IMR-90 (cell line): Measurements from ENCODE around the gene FNDC1. TPM values are rescaled to one million over a fixed set of nuclear protein-coding genes. Genes with fewer than 3 reads are reported as not detected.

Experiments
- ATAC-seq: fragments of 200-7000 bp; cut with Tn5 transposase; 2 replicates; pipeline ENCODE4 v1.9.1; 2020; ENCODE audit warnings: low read depth, mild to moderate bottlenecking, moderate library complexity
- BruUV-seq: library from RNA; stranded (reverse); fragments of 400-500 nt; replicated peaks from 2 replicates; lab custom pipeline; 2021; lab: Mats Ljungman, UMichigan
- CTCF ChIA-PET: fragments of 300-600 bp; formaldehyde crosslinking; extraction: SDS; loops from one replicate; lab custom pipeline; 2021; ENCODE audit warnings: antibody characterized with exemption; lab: Yijun Ruan, JAX
- POLR2A ChIA-PET: fragments of 300-600 bp; sonication (Branson Sonifier 250); formaldehyde crosslinking; loops from one replicate; lab custom pipeline; 2022; ENCODE audit warnings: antibody characterized with exemption; ENCODE audit not compliant: unreplicated experiment; lab: Charles Lee
- DNase-seq: peaks from one replicate; pipeline ENCODE4 v3.0.0; 2013
- H2AFZ ChIP-seq: replicated peaks from 2 replicates; pipeline ENCODE3; 2013; ENCODE audit warnings: low read length, mild to moderate bottlenecking; ENCODE audit not compliant: poor library complexity
- H2AK5ac ChIP-seq: 2 replicates; pipeline ENCODE4 v1.6.1; 2013; ENCODE audit warnings: low read depth, low read length, inconsistent platforms
- H2AK9ac ChIP-seq: replicated peaks from 2 replicates; pipeline ENCODE3; 2013; ENCODE audit warnings: mild to moderate bottlenecking, low read depth, low read length, moderate library complexity; ENCODE audit not compliant: poor library complexity
- H2BK120ac ChIP-seq: 2 replicates; pipeline ENCODE4 v1.6.1; 2013; ENCODE audit warnings: low read depth, low read length, inconsistent platforms
- H2BK15ac ChIP-seq: 3 replicates; pipeline ENCODE4 v1.6.1; 2013; ENCODE audit warnings: low read depth, low read length, inconsistent platforms
- H2BK20ac ChIP-seq: 2 replicates; pipeline ENCODE4 v1.6.1; 2013; ENCODE audit warnings: low read depth, mild to moderate bottlenecking, inconsistent platforms, low read length, moderate library complexity
- H2BK5ac ChIP-seq: 2 replicates; pipeline ENCODE4 v1.6.1; 2013; ENCODE audit warnings: mild to moderate bottlenecking, low read depth, low read length, inconsistent platforms; ENCODE audit not compliant: poor library complexity, severe bottlenecking
- H3K14ac ChIP-seq: replicated peaks from 2 replicates; pipeline ENCODE4 v1.6.1; 2013; ENCODE audit warnings: low read depth, low read length, inconsistent platforms
- H3K18ac ChIP-seq: 2 replicates; pipeline ENCODE4 v1.6.1; 2013; ENCODE audit warnings: low read depth, low read length, control low read depth
- H3K23ac ChIP-seq: 2 replicates; pipeline ENCODE4 v1.6.1; 2013; ENCODE audit warnings: low read depth, low read length, inconsistent platforms
- H3K27ac ChIP-seq: 2 replicates; pipeline ENCODE4 v1.5.1; 2013; ENCODE audit warnings: mild to moderate bottlenecking, control low read depth, low read length; ENCODE audit not compliant: insufficient read depth
- H3K27me3 ChIP-seq: 2 replicates; pipeline ENCODE4 v1.6.1; 2013; ENCODE audit warnings: low read length; ENCODE audit not compliant: control insufficient read depth, insufficient read depth
- H3K36me3 ChIP-seq: 2 replicates; pipeline ENCODE4 v1.6.1; 2013; ENCODE audit warnings: low read length, mixed read lengths; ENCODE audit not compliant: control insufficient read depth, insufficient read depth
- H3K4ac ChIP-seq: 2 replicates; pipeline ENCODE4 v1.6.1; 2013; ENCODE audit warnings: low read depth, low read length, inconsistent platforms
- H3K4me1 ChIP-seq: 2 replicates; pipeline ENCODE4 v1.6.1; 2013; ENCODE audit warnings: low read length, mixed read lengths; ENCODE audit not compliant: control insufficient read depth, insufficient read depth
- H3K4me2 ChIP-seq: 2 replicates; pipeline ENCODE4 v1.6.1; 2013; ENCODE audit warnings: low read depth, mild to moderate bottlenecking, control low read depth, low read length, moderate library complexity
- H3K4me3 ChIP-seq: 2 replicates; pipeline ENCODE4 v1.5.1; 2013; ENCODE audit warnings: low read depth, mild to moderate bottlenecking, control low read depth, low read length, moderate library complexity; ENCODE audit not compliant: insufficient read depth
- H3K56ac ChIP-seq: 2 replicates; pipeline ENCODE4 v1.6.1; 2013; ENCODE audit warnings: low read length, inconsistent platforms; ENCODE audit not compliant: insufficient read depth; ENCODE audit errors: extremely low read depth
- H3K79me1 ChIP-seq, 2 experiments: 2 replicates each; pipeline ENCODE4 v1.6.1; 2013; ENCODE audit warnings: low read length in 2 of 2, inconsistent platforms in 1 of 2, low read depth in 1 of 2
- H3K9ac ChIP-seq: 2 replicates; pipeline ENCODE4 v1.6.1; 2013; ENCODE audit warnings: low read depth, low read length, control low read depth
- H3K9me1 ChIP-seq: 2 replicates; pipeline ENCODE4 v1.6.1; 2013; ENCODE audit warnings: low read length, inconsistent platforms; ENCODE audit not compliant: insufficient read depth
- H3K9me3 ChIP-seq: 2 replicates; pipeline ENCODE4 v1.6.1; 2013; ENCODE audit warnings: low read length; ENCODE audit not compliant: control insufficient read depth, insufficient read depth
- H4K20me1 ChIP-seq: 2 replicates; pipeline ENCODE4 v1.6.1; 2013; ENCODE audit warnings: low read length, inconsistent platforms; ENCODE audit not compliant: insufficient read depth
- H4K5ac ChIP-seq: 2 replicates; pipeline ENCODE4 v1.6.1; 2013; ENCODE audit warnings: mild to moderate bottlenecking, low read depth, low read length, control low read depth
- H4K8ac ChIP-seq, 2 experiments: 2 replicates each; pipeline ENCODE4 v1.6.1; 2013; ENCODE audit warnings: low read depth in 2 of 2, low read length in 2 of 2, control low read depth in 1 of 2, inconsistent platforms in 1 of 2
- H4K91ac ChIP-seq: 2 replicates; pipeline ENCODE4 v1.6.1; 2013; ENCODE audit warnings: low read depth, low read length, inconsistent platforms; ENCODE audit not compliant: insufficient read depth
- FOS ChIP-seq: fragments of 150-350 bp; IDR thresholded peaks from 2 replicates; pipeline ENCODE4 v1.6.1; 2016; ENCODE audit warnings: low read depth, low read length
- NFE2L2 ChIP-seq: fragments of 150-350 bp; IDR thresholded peaks from 2 replicates; pipeline ENCODE4 v1.6.1; 2016; ENCODE audit warnings: low read depth, mild to moderate bottlenecking, low read length
- RAD21 ChIP-seq: IDR thresholded peaks from 2 replicates; pipeline ENCODE4 v1.6.1; 2012; ENCODE audit warnings: low read length, improper control_type of control experiment
- USF2 ChIP-seq: fragments of 150-350 bp; IDR thresholded peaks from 2 replicates; pipeline ENCODE4 v1.6.1; 2017; ENCODE audit warnings: mild to moderate bottlenecking, antibody characterized with exemption, low read length, low read depth
- WGBS, 2 experiments: methylation state at CpG; one replicate each; pipeline versions ENCODE4 v1.1.5 to v1.1.7; 2013; ENCODE audit warnings: missing lambda C conversion rate in 2 of 2; ENCODE audit not compliant: insufficient read length in 1 of 2; ENCODE audit errors: extremely low coverage in 2 of 2; 5-methylcytosine and 5-hydroxymethylcytosine counted together
- dilution Hi-C: fragments of 300-500 bp; cut with HindIII; formaldehyde crosslinking; loops from one replicate; pipeline ENCODE4 v1.14.3; 2018; ENCODE audit warnings: low sequenced_read_pairs; ENCODE audit not compliant: unreplicated experiment
- in situ Hi-C: fragments of 300-500 bp; cut with MboI; formaldehyde crosslinking; loops from 3 replicates; pipeline ENCODE4 v1.14.3; 2019; ENCODE audit warnings: low sequenced_read_pairs, inconsistent platforms, mixed read lengths
- intact Hi-C: fragments of 100-400 bp; cut with micrococcal nuclease; formaldehyde crosslinking; loops from 2 replicates; pipeline ENCODE4 v1.10.0; 2022
- polyA plus RNA-seq, 3 experiments: library from polyadenylated mRNA; depleted of rRNA; stranded (reverse); fragments of >200 nt; gene quantifications; 2 replicates each; pipeline ENCODE4 v1.2.3, GENCODE V29; 2012; ENCODE audit warnings: low replicate concordance in 1 of 3
- total RNA-seq: library from RNA; depleted of rRNA; stranded (reverse); fragments of >200 nt; gene quantifications from 2 replicates; pipeline ENCODE4 v1.2.3, GENCODE V29; 2012
- TF ChIP-seq, protein P1 (sequence below): conservative IDR thresholded peaks from 2 replicates; pipeline ENCODE4 v1.5.1; 2012; ENCODE audit warnings: mild to moderate bottlenecking, low read depth, low read length, improper control_type of control experiment

FNDC1 gene
- total and polyA plus RNA-seq, 2 of the 4 experiments (the other 2 are of a cell fraction), result 0.03 TPM; not detected in 1

DNA sequence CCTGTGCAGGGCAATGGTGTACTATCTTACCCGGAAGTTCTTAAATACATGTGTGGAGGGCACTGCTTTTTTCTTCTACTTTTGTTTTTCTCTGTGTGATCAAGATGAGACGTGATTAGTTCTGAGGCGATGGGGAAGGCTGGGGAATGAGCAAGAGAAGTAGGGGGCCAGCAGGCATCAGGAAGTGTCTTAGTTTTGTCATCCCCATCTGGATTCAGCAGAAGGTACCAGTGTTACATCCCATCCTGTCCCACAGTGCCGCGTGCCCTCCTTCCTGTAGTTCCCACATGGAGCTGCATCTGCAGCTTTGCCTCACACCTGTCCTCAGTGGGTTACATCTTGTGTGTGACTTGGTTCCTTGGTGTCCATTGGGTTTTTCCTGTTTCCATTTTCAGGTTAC, 86.9 kb downstream of the FNDC1 start:
- no peak for ATAC-seq
- no CpG with 5 or more reads among the region's 5 CpGs for WGBS, 2 experiments
- no peaks in the 10 kb centered on the region for H3K9me1 ChIP-seq
- no peak overlapping the region for H4K8ac ChIP-seq
- dilution Hi-C loops (no loop called here), intact Hi-C loops (no loop called here), in situ Hi-C loops (no loop called here)
- H2BK120ac ChIP-seq, result no peak overlapping the region
- no peak overlapping the region for H3K9ac ChIP-seq
- ChIA-PET CTCF (no interaction called here), POLR2A (no interaction called here)
- no peak overlapping the region for H2AK5ac ChIP-seq
- H2AFZ ChIP-seq, result no peak overlapping the region
- no peak overlapping the region for H2BK15ac ChIP-seq
- no peak overlapping the region for H3K56ac ChIP-seq
- H3K14ac ChIP-seq, result no peak overlapping the region
- no peak overlapping the region for H2BK5ac ChIP-seq
- TF ChIP-seq NFE2L2 (no peak), RAD21 (no peak), FOS (no peak), USF2 (no peak)
- TF ChIP-seq, protein P1, sequence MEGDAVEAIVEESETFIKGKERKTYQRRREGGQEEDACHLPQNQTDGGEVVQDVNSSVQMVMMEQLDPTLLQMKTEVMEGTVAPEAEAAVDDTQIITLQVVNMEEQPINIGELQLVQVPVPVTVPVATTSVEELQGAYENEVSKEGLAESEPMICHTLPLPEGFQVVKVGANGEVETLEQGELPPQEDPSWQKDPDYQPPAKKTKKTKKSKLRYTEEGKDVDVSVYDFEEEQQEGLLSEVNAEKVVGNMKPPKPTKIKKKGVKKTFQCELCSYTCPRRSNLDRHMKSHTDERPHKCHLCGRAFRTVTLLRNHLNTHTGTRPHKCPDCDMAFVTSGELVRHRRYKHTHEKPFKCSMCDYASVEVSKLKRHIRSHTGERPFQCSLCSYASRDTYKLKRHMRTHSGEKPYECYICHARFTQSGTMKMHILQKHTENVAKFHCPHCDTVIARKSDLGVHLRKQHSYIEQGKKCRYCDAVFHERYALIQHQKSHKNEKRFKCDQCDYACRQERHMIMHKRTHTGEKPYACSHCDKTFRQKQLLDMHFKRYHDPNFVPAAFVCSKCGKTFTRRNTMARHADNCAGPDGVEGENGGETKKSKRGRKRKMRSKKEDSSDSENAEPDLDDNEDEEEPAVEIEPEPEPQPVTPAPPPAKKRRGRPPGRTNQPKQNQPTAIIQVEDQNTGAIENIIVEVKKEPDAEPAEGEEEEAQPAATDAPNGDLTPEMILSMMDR, result no peak
- H2AK9ac ChIP-seq, result no peak overlapping the region
- no peak overlapping the region for H4K91ac ChIP-seq
- BruUV-seq, result no TSS peak
- no peak overlapping the region for H3K18ac ChIP-seq
- H3K9me3 ChIP-seq, result no peaks in the 10 kb centered on the region; the same call in 1 of the 2 replicates
- no peak overlapping the region for H3K4ac ChIP-seq
- H3K4me2 ChIP-seq, result no peak overlapping the region
- no peak for DNase-seq
- H3K4me1 ChIP-seq, result no peaks in the 10 kb centered on the region
- H3K27me3 ChIP-seq, result no peaks in the 10 kb centered on the region
- no peak overlapping the region for H4K5ac ChIP-seq
- H4K20me1 ChIP-seq, result no peaks in the 10 kb centered on the region
- H3K23ac ChIP-seq, result no peak overlapping the region
- no peak overlapping the region for H3K4me3 ChIP-seq
- H3K36me3 ChIP-seq, result no peaks in the 10 kb centered on the region
- H3K79me1 ChIP-seq, result no peaks in the 10 kb centered on the region
- H3K27ac ChIP-seq, result no peak overlapping the region
- H2BK20ac ChIP-seq, result no peak overlapping the region
